SU-DHL-6 (cell line): ENCODE measurements around the gene LDLRAD3.

Experiments used
- EZH2phosphoT487 ChIP-seq: fragments of 200-600 bp; sonication (generic), shearing (Covaris generic); conservative IDR thresholded peaks from 2 replicates; pipeline ENCODE4 v1.6.1; 2018; ENCODE audit warnings: mild to moderate bottlenecking, antibody characterized with exemption, low read length, moderate library complexity, mixed read lengths
- TF ChIP-seq, protein P1 (sequence below): fragments of 200-600 bp; sonication (generic); IDR thresholded peaks from one replicate; pipeline ENCODE4 v1.5.1; 2017; ENCODE audit warnings: antibody characterized with exemption, mild to moderate bottlenecking, low read length, moderate library complexity; ENCODE audit not compliant: insufficient read depth, poor library complexity, severe bottlenecking

GRCh38 chr11:36097219-36097650, 153.4 kb downstream of the LDLRAD3 start:
- TF ChIP-seq, protein P1, sequence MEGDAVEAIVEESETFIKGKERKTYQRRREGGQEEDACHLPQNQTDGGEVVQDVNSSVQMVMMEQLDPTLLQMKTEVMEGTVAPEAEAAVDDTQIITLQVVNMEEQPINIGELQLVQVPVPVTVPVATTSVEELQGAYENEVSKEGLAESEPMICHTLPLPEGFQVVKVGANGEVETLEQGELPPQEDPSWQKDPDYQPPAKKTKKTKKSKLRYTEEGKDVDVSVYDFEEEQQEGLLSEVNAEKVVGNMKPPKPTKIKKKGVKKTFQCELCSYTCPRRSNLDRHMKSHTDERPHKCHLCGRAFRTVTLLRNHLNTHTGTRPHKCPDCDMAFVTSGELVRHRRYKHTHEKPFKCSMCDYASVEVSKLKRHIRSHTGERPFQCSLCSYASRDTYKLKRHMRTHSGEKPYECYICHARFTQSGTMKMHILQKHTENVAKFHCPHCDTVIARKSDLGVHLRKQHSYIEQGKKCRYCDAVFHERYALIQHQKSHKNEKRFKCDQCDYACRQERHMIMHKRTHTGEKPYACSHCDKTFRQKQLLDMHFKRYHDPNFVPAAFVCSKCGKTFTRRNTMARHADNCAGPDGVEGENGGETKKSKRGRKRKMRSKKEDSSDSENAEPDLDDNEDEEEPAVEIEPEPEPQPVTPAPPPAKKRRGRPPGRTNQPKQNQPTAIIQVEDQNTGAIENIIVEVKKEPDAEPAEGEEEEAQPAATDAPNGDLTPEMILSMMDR: no peak
- TF ChIP-seq EZH2phosphoT487: no peak
